Peyer's patch (tissue), 4 donors: ENCODE results near the gene EIF4E1B. TPM values are rescaled to one million over a fixed set of nuclear protein-coding genes. Genes with fewer than 3 reads are reported as not detected.

Source experiments
- DNase-seq, 3 donors: peaks; one replicate each; pipeline ENCODE4 v3.0.0-alpha.2; 2017 to 2019
- H3K27ac ChIP-seq, 4 donors: fragments of 200-600 bp; sonication (generic); one replicate each; pipeline ENCODE4 v1.5.1; 2016 to 2019
- H3K27me3 ChIP-seq, 2 donors: fragments of 200-600 bp; sonication (generic); one replicate each; pipeline ENCODE4 v1.5.1; 2019
- H3K36me3 ChIP-seq, 3 donors: fragments of 200-600 bp; sonication (generic); one replicate each; pipeline ENCODE4 v1.5.1; 2016 to 2019
- H3K4me1 ChIP-seq, 4 donors: fragments of 200-600 bp; sonication (generic); one replicate each; pipeline ENCODE4 v1.5.1; 2016 to 2019
- H3K4me3 ChIP-seq, 4 donors: fragments of 200-600 bp; sonication (generic); 1 replicate in 3 of 4; 2 replicates in 1 of 4; pipeline ENCODE4 v1.5.1; 2016 to 2019; ENCODE audit warnings: mild to moderate bottlenecking in 1 of 4
- H3K9me3 ChIP-seq, 4 donors: fragments of 200-600 bp; sonication (generic); one replicate each; pipeline ENCODE4 v1.5.1; 2016 to 2019; ENCODE audit warnings: mild to moderate bottlenecking in 1 of 4
- CTCF ChIP-seq, 6 experiments: fragments of 450-650 bp in 4 of 6; fragments of 200-600 bp in 2 of 6; sonication (generic) in 1 of 6; IDR thresholded peaks; one replicate each; pipeline ENCODE4 v1.5.1; 2017 to 2019; ENCODE audit warnings: antibody characterized with exemption in 6 of 6, mild to moderate bottlenecking in 3 of 6, moderate library complexity in 1 of 6
- POLR2A ChIP-seq, 2 donors: fragments of 450-650 bp; IDR thresholded peaks; one replicate each; pipeline ENCODE4 v1.5.1; 2017; ENCODE audit warnings: antibody characterized with exemption in 2 of 2, mild to moderate bottlenecking in 2 of 2, moderate library complexity in 2 of 2
- total RNA-seq, 4 donors: library from RNA; depleted of rRNA; stranded (reverse); fragments of >200 nt; gene quantifications; one replicate each; pipeline ENCODE4 v1.1.0, GENCODE V29; 2016

EIF4E1B gene
- total RNA-seq, 4 donors from 2014 or later: not detected

- no peak overlapping the region for H3K27ac ChIP-seq
Observed at GRCh38 chr5:176673651-176674583, 43.4 kb downstream of the EIF4E1B start.

GRCh38 chr5:176674799-176675198, 44.3 kb downstream of the EIF4E1B start:
- no peaks in the 10 kb centered on the region for H3K4me1 ChIP-seq
- no peak overlapping the region for H3K4me3 ChIP-seq
- DNase-seq: no peak
- no peaks in the 10 kb centered on the region for H3K9me3 ChIP-seq
- H3K27ac ChIP-seq: no peak overlapping the region
- TF ChIP-seq CTCF (IDR thresholded peaks at IDR 0.05): no peak
- no peak for TF ChIP-seq POLR2A (IDR thresholded peaks at IDR 0.05)
- no peaks in the 10 kb centered on the region for H3K27me3 ChIP-seq
- H3K36me3 ChIP-seq: no peaks in the 10 kb centered on the region

More at GRCh38 chr5:176673651-176674583, 43.4 kb downstream of the EIF4E1B start:
- no peaks in the 10 kb centered on the region for H3K27me3 ChIP-seq
- no peaks in the 10 kb centered on the region for H3K9me3 ChIP-seq
- no peaks in the 10 kb centered on the region for H3K4me1 ChIP-seq
- TF ChIP-seq CTCF (IDR thresholded peaks at IDR 0.05) (no peak), POLR2A (IDR thresholded peaks at IDR 0.05) (no peak)
- no peak for DNase-seq
- H3K4me3 ChIP-seq: no peak overlapping the region
- no peaks in the 10 kb centered on the region for H3K36me3 ChIP-seq

- no peaks in the 10 kb centered on the region for H3K4me1 ChIP-seq
- no peaks in the 10 kb centered on the region for H3K9me3 ChIP-seq
- DNase-seq: no peak
- H3K4me3 ChIP-seq: no peak overlapping the region
- no peaks in the 10 kb centered on the region for H3K27me3 ChIP-seq
- H3K27ac ChIP-seq: no peak overlapping the region
- TF ChIP-seq CTCF (IDR thresholded peaks at IDR 0.05): peak in 4 of 6 experiments; percentile 8 to 18 (median 12)
- TF ChIP-seq POLR2A (IDR thresholded peaks at IDR 0.05): no peak
- no peaks in the 10 kb centered on the region for H3K36me3 ChIP-seq
Observed at GRCh38 chr5:176675676-176676360, 45.3 kb downstream of the EIF4E1B start.

- Histone ChIP-seq H3K27ac (no peak overlapping the region), H3K36me3 (no peaks in the 10 kb centered on the region), H3K4me1 (no peaks in the 10 kb centered on the region), H3K9me3 (no peaks in the 10 kb centered on the region), H3K4me3 (no peak overlapping the region), H3K27me3 (no peaks in the 10 kb centered on the region)
- DNase-seq: no peak
- TF ChIP-seq CTCF (IDR thresholded peaks at IDR 0.05) (no peak), POLR2A (IDR thresholded peaks at IDR 0.05) (no peak)
Observed at GRCh38 chr5:176676361-176676824, 45.9 kb downstream of the EIF4E1B start.

GRCh38 chr5:176677209-176677939, 46.9 kb downstream of the EIF4E1B start:
- Histone ChIP-seq H3K27me3 (no peaks in the 10 kb centered on the region), H3K36me3 (no peaks in the 10 kb centered on the region), H3K9me3 (no peaks in the 10 kb centered on the region), H3K27ac (no peak overlapping the region), H3K4me1 (no peaks in the 10 kb centered on the region), H3K4me3 (no peak overlapping the region)
- DNase-seq: no peak
- TF ChIP-seq POLR2A (IDR thresholded peaks at IDR 0.05): no peak
- TF ChIP-seq CTCF (IDR thresholded peaks at IDR 0.05): no peak
